ENCODE measurements around the gene C7orf57.

C7orf57 gene

GRCh38 chr7:48011951-48012350, 23.4 kb upstream of the C7orf57 start:
- Histone ChIP-seq H4K8ac (ENCODE audit: low read length) (no peak overlapping the region), H3K4me2 (ENCODE audit: low read length, poor library complexity, severe bottlenecking) (no peak overlapping the region), H3K36me3 (ENCODE audit: control insufficient read depth in 1 of 2, insufficient read depth in 2 of 2, low read depth in 1 of 2, low read length in 2 of 2) (no peaks in the 10 kb centered on the region), H2AFZ (ENCODE audit: low read depth, low read length) (no peak overlapping the region), H3K27ac (ENCODE audit: low read length, poor library complexity, severe bottlenecking) (no peak overlapping the region), H3K9me3 (ENCODE audit: control insufficient read depth, low read length) (no peaks in the 10 kb centered on the region), H2BK12ac (ENCODE audit: low read length in 2 of 2) (no peak overlapping the region), H3K4me1 (ENCODE audit: control insufficient read depth, insufficient read depth, low read depth, low read length) (no peaks in the 10 kb centered on the region), H3K27me3 (ENCODE audit: control insufficient read depth in 1 of 2, insufficient read depth in 1 of 2, low read length in 2 of 2) (peaks cover 0 to 8% of the 10 kb centered on the region in 2 experiments), H2AK5ac (ENCODE audit: low read length, severe bottlenecking) (no peak overlapping the region), H3K14ac (ENCODE audit: low read length in 2 of 2) (no peak overlapping the region), H2BK120ac (ENCODE audit: low read depth, low read length) (no peak overlapping the region), H3K4ac (ENCODE audit: low read depth in 1 of 2, low read length in 2 of 2) (no peak overlapping the region), H3K18ac (ENCODE audit: low read depth in 1 of 2, low read length in 2 of 2) (no peak overlapping the region), H3K4me3 (ENCODE audit: insufficient read depth in 1 of 2, low read depth in 1 of 2, low read length in 2 of 2) (no peak overlapping the region), H3K9ac (ENCODE audit: low read length) (no peak overlapping the region), H3K79me1 (replicated peaks; ENCODE audit: low read length, poor library complexity, severe bottlenecking) (no peaks in the 10 kb centered on the region), H3K23ac (ENCODE audit: low read length in 2 of 2) (no peak overlapping the region), H2BK15ac (ENCODE audit: low read depth, poor library complexity, severe bottlenecking) (no peak overlapping the region), H2BK5ac (ENCODE audit: low read depth, low read length, poor library complexity, severe bottlenecking) (no peak overlapping the region), H4K91ac (ENCODE audit: low read length) (no peak overlapping the region)
- 46% methylated on average over 3 of the region's 3 CpGs for WGBS
- no peak for DNase-seq

- H3K23ac ChIP-seq (ENCODE audit: low read length in 2 of 2), result no peak overlapping the region
- DNase-seq, result no peak
- no peak overlapping the region for H2BK120ac ChIP-seq (ENCODE audit: low read depth, low read length)
- peaks cover 5 to 10% of the 10 kb centered on the region in 2 experiments for H3K27me3 ChIP-seq (ENCODE audit: control insufficient read depth in 1 of 2, insufficient read depth in 1 of 2, low read length in 2 of 2)
- no peaks in the 10 kb centered on the region for H3K79me1 ChIP-seq (replicated peaks; ENCODE audit: low read length, poor library complexity, severe bottlenecking)
- no peak overlapping the region for H3K4me2 ChIP-seq (ENCODE audit: low read length, poor library complexity, severe bottlenecking)
- no peak overlapping the region for H3K4ac ChIP-seq (ENCODE audit: low read depth in 1 of 2, low read length in 2 of 2)
- H3K27ac ChIP-seq (ENCODE audit: low read length, poor library complexity, severe bottlenecking), result no peak overlapping the region
- H2BK15ac ChIP-seq (ENCODE audit: low read depth, poor library complexity, severe bottlenecking), result no peak overlapping the region
- H2AFZ ChIP-seq (ENCODE audit: low read depth, low read length), result no peak overlapping the region
- H4K91ac ChIP-seq (ENCODE audit: low read length), result no peak overlapping the region
- H3K4me1 ChIP-seq (ENCODE audit: control insufficient read depth, insufficient read depth, low read depth, low read length), result no peaks in the 10 kb centered on the region
- H4K8ac ChIP-seq (ENCODE audit: low read length), result no peak overlapping the region
- H3K14ac ChIP-seq (ENCODE audit: low read length in 2 of 2), result no peak overlapping the region
- no peak overlapping the region for H2BK12ac ChIP-seq (ENCODE audit: low read length in 2 of 2)
- H3K36me3 ChIP-seq (ENCODE audit: control insufficient read depth in 1 of 2, insufficient read depth in 2 of 2, low read depth in 1 of 2, low read length in 2 of 2), result no peaks in the 10 kb centered on the region
- no peak overlapping the region for H3K18ac ChIP-seq (ENCODE audit: low read depth in 1 of 2, low read length in 2 of 2)
- H2BK5ac ChIP-seq (ENCODE audit: low read depth, low read length, poor library complexity, severe bottlenecking), result no peak overlapping the region
- H3K9me3 ChIP-seq (ENCODE audit: control insufficient read depth, low read length), result peaks cover 6% of the 10 kb centered on the region
- no peak overlapping the region for H3K4me3 ChIP-seq (ENCODE audit: insufficient read depth in 1 of 2, low read depth in 1 of 2, low read length in 2 of 2)
- no peak overlapping the region for H3K9ac ChIP-seq (ENCODE audit: low read length)
- H2AK5ac ChIP-seq (ENCODE audit: low read length, severe bottlenecking), result no peak overlapping the region
Measured at GRCh38 chr7:48016641-48017040, 18.7 kb upstream of the C7orf57 start.

- no peak overlapping the region for H3K4me2 ChIP-seq (ENCODE audit: low read length, poor library complexity, severe bottlenecking)
- no peaks in the 10 kb centered on the region for H3K79me1 ChIP-seq (replicated peaks; ENCODE audit: low read length, poor library complexity, severe bottlenecking)
- no peaks in the 10 kb centered on the region for H3K4me1 ChIP-seq (ENCODE audit: control insufficient read depth, insufficient read depth, low read depth, low read length)
- no peak overlapping the region for H3K23ac ChIP-seq (ENCODE audit: low read length in 2 of 2)
- H2BK120ac ChIP-seq (ENCODE audit: low read depth, low read length), result no peak overlapping the region
- no peak overlapping the region for H3K4me3 ChIP-seq (ENCODE audit: insufficient read depth in 1 of 2, low read depth in 1 of 2, low read length in 2 of 2)
- 99% methylated on average over 4 of the region's 4 CpGs for WGBS
- no peaks in the 10 kb centered on the region for H3K36me3 ChIP-seq (ENCODE audit: control insufficient read depth in 1 of 2, insufficient read depth in 2 of 2, low read depth in 1 of 2, low read length in 2 of 2)
- no peak overlapping the region for H4K91ac ChIP-seq (ENCODE audit: low read length)
- H2BK12ac ChIP-seq (ENCODE audit: low read length in 2 of 2), result no peak overlapping the region
- no peak overlapping the region for H4K8ac ChIP-seq (ENCODE audit: low read length)
- no peak overlapping the region for H3K4ac ChIP-seq (ENCODE audit: low read depth in 1 of 2, low read length in 2 of 2)
- no peak overlapping the region for H3K14ac ChIP-seq (ENCODE audit: low read length in 2 of 2)
- H2BK15ac ChIP-seq (ENCODE audit: low read depth, poor library complexity, severe bottlenecking), result no peak overlapping the region
- no peak for DNase-seq
- peaks cover 6% of the 10 kb centered on the region for H3K9me3 ChIP-seq (ENCODE audit: control insufficient read depth, low read length)
- no peak overlapping the region for H2AFZ ChIP-seq (ENCODE audit: low read depth, low read length)
- H3K27ac ChIP-seq (ENCODE audit: low read length, poor library complexity, severe bottlenecking), result no peak overlapping the region
- no peak overlapping the region for H2AK5ac ChIP-seq (ENCODE audit: low read length, severe bottlenecking)
- peaks cover 5 to 10% of the 10 kb centered on the region in 2 experiments for H3K27me3 ChIP-seq (ENCODE audit: control insufficient read depth in 1 of 2, insufficient read depth in 1 of 2, low read length in 2 of 2)
- no peak overlapping the region for H3K9ac ChIP-seq (ENCODE audit: low read length)
- H3K18ac ChIP-seq (ENCODE audit: low read depth in 1 of 2, low read length in 2 of 2), result no peak overlapping the region
- no peak overlapping the region for H2BK5ac ChIP-seq (ENCODE audit: low read depth, low read length, poor library complexity, severe bottlenecking)
Measured at GRCh38 chr7:48017674-48018073, 17.7 kb upstream of the C7orf57 start.

- no peak overlapping the region for H2BK15ac ChIP-seq (ENCODE audit: low read depth, poor library complexity, severe bottlenecking)
- H2BK12ac ChIP-seq (ENCODE audit: low read length in 2 of 2), result no peak overlapping the region
- DNase-seq, result peak; percentile 18
- no peak overlapping the region for H3K4ac ChIP-seq (ENCODE audit: low read depth in 1 of 2, low read length in 2 of 2)
- no peak overlapping the region for H4K91ac ChIP-seq (ENCODE audit: low read length)
- no peak overlapping the region for H3K9ac ChIP-seq (ENCODE audit: low read length)
- peaks cover 31% of the 10 kb centered on the region for H3K9me3 ChIP-seq (ENCODE audit: control insufficient read depth, low read length)
- H2BK120ac ChIP-seq (ENCODE audit: low read depth, low read length), result no peak overlapping the region
- peaks cover 8 to 14% of the 10 kb centered on the region in 2 experiments for H3K27me3 ChIP-seq (ENCODE audit: control insufficient read depth in 1 of 2, insufficient read depth in 1 of 2, low read length in 2 of 2)
- H3K4me1 ChIP-seq (ENCODE audit: control insufficient read depth, insufficient read depth, low read depth, low read length), result no peaks in the 10 kb centered on the region
- no peak overlapping the region for H3K23ac ChIP-seq (ENCODE audit: low read length in 2 of 2)
- H2BK5ac ChIP-seq (ENCODE audit: low read depth, low read length, poor library complexity, severe bottlenecking), result no peak overlapping the region
- no peaks in the 10 kb centered on the region for H3K36me3 ChIP-seq (ENCODE audit: control insufficient read depth in 1 of 2, insufficient read depth in 2 of 2, low read depth in 1 of 2, low read length in 2 of 2)
- 52% methylated on average over 4 of the region's 5 CpGs for WGBS
- H3K4me2 ChIP-seq (ENCODE audit: low read length, poor library complexity, severe bottlenecking), result no peak overlapping the region
- H4K8ac ChIP-seq (ENCODE audit: low read length), result no peak overlapping the region
- H3K18ac ChIP-seq (ENCODE audit: low read depth in 1 of 2, low read length in 2 of 2), result no peak overlapping the region
- H3K79me1 ChIP-seq (replicated peaks; ENCODE audit: low read length, poor library complexity, severe bottlenecking), result no peaks in the 10 kb centered on the region
- H3K14ac ChIP-seq (ENCODE audit: low read length in 2 of 2), result no peak overlapping the region
- H2AK5ac ChIP-seq (ENCODE audit: low read length, severe bottlenecking), result no peak overlapping the region
- H2AFZ ChIP-seq (ENCODE audit: low read depth, low read length), result no peak overlapping the region
- H3K4me3 ChIP-seq (ENCODE audit: insufficient read depth in 1 of 2, low read depth in 1 of 2, low read length in 2 of 2), result no peak overlapping the region
- H3K27ac ChIP-seq (ENCODE audit: low read length, poor library complexity, severe bottlenecking), result no peak overlapping the region
Measured at GRCh38 chr7:48025624-48026023, 9.7 kb upstream of the C7orf57 start.
